ENCODE data around the gene CTNNA3.

DNA sequence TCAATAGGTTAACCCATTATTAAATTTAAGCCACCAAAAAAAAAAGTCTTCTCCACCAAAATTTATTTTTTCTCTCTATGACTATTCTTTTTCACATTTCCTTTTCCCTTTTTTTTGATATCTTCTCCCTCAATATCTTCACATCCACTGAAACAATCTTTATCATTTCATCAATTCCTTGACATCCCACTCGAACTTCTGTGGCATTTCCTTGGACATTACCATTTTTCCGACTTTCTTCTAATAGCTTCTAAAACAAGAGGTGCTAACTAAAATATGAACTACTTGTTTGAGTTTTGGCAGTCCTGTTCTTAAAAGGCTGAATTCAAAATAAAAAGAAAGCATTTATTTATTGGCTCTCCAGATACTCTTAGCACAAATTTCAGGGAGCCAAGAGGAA, 684 bp upstream of the CTNNA3 start:
- TF ChIP-seq EP300 (conservative IDR thresholded peaks at IDR 0.05; ENCODE audit: poor library complexity, severe bottlenecking) (no peak), TAF1 (IDR thresholded peaks at IDR 0.05; ENCODE audit: low read depth) (no peak), POLR2AphosphoS5 (IDR thresholded peaks at IDR 0.05) (no peak), SMC3 (conservative IDR thresholded peaks at IDR 0.05; ENCODE audit: poor library complexity) (no peak), EZH2 (IDR thresholded peaks at IDR 0.05; ENCODE audit: borderline replicate concordance, insufficient read depth, low read length, poor library complexity, severe bottlenecking) (no peak), RAD21 (conservative IDR thresholded peaks at IDR 0.05) (no peak), MXI1 (conservative IDR thresholded peaks at IDR 0.05; ENCODE audit: poor library complexity, severe bottlenecking) (no peak)
- TF ChIP-seq, protein P1, sequence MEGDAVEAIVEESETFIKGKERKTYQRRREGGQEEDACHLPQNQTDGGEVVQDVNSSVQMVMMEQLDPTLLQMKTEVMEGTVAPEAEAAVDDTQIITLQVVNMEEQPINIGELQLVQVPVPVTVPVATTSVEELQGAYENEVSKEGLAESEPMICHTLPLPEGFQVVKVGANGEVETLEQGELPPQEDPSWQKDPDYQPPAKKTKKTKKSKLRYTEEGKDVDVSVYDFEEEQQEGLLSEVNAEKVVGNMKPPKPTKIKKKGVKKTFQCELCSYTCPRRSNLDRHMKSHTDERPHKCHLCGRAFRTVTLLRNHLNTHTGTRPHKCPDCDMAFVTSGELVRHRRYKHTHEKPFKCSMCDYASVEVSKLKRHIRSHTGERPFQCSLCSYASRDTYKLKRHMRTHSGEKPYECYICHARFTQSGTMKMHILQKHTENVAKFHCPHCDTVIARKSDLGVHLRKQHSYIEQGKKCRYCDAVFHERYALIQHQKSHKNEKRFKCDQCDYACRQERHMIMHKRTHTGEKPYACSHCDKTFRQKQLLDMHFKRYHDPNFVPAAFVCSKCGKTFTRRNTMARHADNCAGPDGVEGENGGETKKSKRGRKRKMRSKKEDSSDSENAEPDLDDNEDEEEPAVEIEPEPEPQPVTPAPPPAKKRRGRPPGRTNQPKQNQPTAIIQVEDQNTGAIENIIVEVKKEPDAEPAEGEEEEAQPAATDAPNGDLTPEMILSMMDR (IDR thresholded peaks at IDR 0.05; ENCODE audit: poor library complexity, severe bottlenecking) = no peak
- TF ChIP-seq, protein P2, sequence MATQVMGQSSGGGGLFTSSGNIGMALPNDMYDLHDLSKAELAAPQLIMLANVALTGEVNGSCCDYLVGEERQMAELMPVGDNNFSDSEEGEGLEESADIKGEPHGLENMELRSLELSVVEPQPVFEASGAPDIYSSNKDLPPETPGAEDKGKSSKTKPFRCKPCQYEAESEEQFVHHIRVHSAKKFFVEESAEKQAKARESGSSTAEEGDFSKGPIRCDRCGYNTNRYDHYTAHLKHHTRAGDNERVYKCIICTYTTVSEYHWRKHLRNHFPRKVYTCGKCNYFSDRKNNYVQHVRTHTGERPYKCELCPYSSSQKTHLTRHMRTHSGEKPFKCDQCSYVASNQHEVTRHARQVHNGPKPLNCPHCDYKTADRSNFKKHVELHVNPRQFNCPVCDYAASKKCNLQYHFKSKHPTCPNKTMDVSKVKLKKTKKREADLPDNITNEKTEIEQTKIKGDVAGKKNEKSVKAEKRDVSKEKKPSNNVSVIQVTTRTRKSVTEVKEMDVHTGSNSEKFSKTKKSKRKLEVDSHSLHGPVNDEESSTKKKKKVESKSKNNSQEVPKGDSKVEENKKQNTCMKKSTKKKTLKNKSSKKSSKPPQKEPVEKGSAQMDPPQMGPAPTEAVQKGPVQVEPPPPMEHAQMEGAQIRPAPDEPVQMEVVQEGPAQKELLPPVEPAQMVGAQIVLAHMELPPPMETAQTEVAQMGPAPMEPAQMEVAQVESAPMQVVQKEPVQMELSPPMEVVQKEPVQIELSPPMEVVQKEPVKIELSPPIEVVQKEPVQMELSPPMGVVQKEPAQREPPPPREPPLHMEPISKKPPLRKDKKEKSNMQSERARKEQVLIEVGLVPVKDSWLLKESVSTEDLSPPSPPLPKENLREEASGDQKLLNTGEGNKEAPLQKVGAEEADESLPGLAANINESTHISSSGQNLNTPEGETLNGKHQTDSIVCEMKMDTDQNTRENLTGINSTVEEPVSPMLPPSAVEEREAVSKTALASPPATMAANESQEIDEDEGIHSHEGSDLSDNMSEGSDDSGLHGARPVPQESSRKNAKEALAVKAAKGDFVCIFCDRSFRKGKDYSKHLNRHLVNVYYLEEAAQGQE (IDR thresholded peaks at IDR 0.05; ENCODE audit: borderline replicate concordance) = no peak
